ENCODE measurements around the gene DNAH6.
A peak's percentile ranks its signal among the peaks of the same experiment; 100 is the strongest.

The DNAH6 gene

GRCh38 chr2:84487298-84487996, 28.9 kb upstream of the DNAH6 start:
- no peaks in the 10 kb centered on the region for H3K27me3 ChIP-seq (ENCODE audit: low read depth, low read length)
- H3K4me2 ChIP-seq (ENCODE audit: low read length): no peak overlapping the region
- H3K79me2 ChIP-seq (ENCODE audit: low read length): no peaks in the 10 kb centered on the region
- no peak overlapping the region for H2AFZ ChIP-seq (ENCODE audit: low read depth, low read length)
- H3K4me1 ChIP-seq (ENCODE audit: low read length): no peaks in the 10 kb centered on the region
- TF ChIP-seq CTCF (IDR thresholded peaks at IDR 0.05; ENCODE audit: low read depth, low read length): no peak
- no peak for TF ChIP-seq EZH2phosphoT487 (IDR thresholded peaks at IDR 0.05; ENCODE audit: low read depth)
- no peaks in the 10 kb centered on the region for H3K36me3 ChIP-seq (replicated peaks; ENCODE audit: low read depth, low read length)
- no peaks in the 10 kb centered on the region for H3K9me3 ChIP-seq (ENCODE audit: insufficient read depth, low read length)
- H3K9ac ChIP-seq (ENCODE audit: low read length): no peak overlapping the region
- no peak overlapping the region for H3K4me3 ChIP-seq (ENCODE audit: low read length)
- H4K20me1 ChIP-seq (ENCODE audit: insufficient read depth, low read length): no peaks in the 10 kb centered on the region
- H3K27ac ChIP-seq (ENCODE audit: low read length): no peak overlapping the region

GRCh38 chr2:84491256-84491655, 25.0 kb upstream of the DNAH6 start:
- Histone ChIP-seq H3K36me3 (replicated peaks; ENCODE audit: low read depth, low read length) (no peaks in the 10 kb centered on the region), H3K4me1 (ENCODE audit: low read length) (peaks cover 23% of the 10 kb centered on the region), H3K27ac (ENCODE audit: low read length) (no peak overlapping the region), H3K4me2 (ENCODE audit: low read length) (no peak overlapping the region), H3K4me3 (ENCODE audit: low read length) (no peak overlapping the region), H2AFZ (ENCODE audit: low read depth, low read length) (no peak overlapping the region), H4K20me1 (ENCODE audit: insufficient read depth, low read length) (no peaks in the 10 kb centered on the region), H3K27me3 (ENCODE audit: low read depth, low read length) (no peaks in the 10 kb centered on the region), H3K9me3 (ENCODE audit: insufficient read depth, low read length) (no peaks in the 10 kb centered on the region), H3K79me2 (ENCODE audit: low read length) (no peaks in the 10 kb centered on the region), H3K9ac (ENCODE audit: low read length) (no peak overlapping the region)
- TF ChIP-seq CTCF (IDR thresholded peaks at IDR 0.05; ENCODE audit: low read depth, low read length) (no peak), EZH2phosphoT487 (IDR thresholded peaks at IDR 0.05; ENCODE audit: low read depth) (no peak)

- Histone ChIP-seq H3K4me3 (ENCODE audit: low read length) (no peak overlapping the region), H4K20me1 (ENCODE audit: insufficient read depth, low read length) (no peaks in the 10 kb centered on the region), H3K36me3 (replicated peaks; ENCODE audit: low read depth, low read length) (no peaks in the 10 kb centered on the region), H3K79me2 (ENCODE audit: low read length) (no peaks in the 10 kb centered on the region), H3K4me1 (ENCODE audit: low read length) (peaks cover 24% of the 10 kb centered on the region), H2AFZ (ENCODE audit: low read depth, low read length) (no peak overlapping the region), H3K9me3 (ENCODE audit: insufficient read depth, low read length) (no peaks in the 10 kb centered on the region), H3K9ac (ENCODE audit: low read length) (no peak overlapping the region), H3K4me2 (ENCODE audit: low read length) (no peak overlapping the region), H3K27me3 (ENCODE audit: low read depth, low read length) (no peaks in the 10 kb centered on the region), H3K27ac (ENCODE audit: low read length) (no peak overlapping the region)
- TF ChIP-seq CTCF (IDR thresholded peaks at IDR 0.05; ENCODE audit: low read depth, low read length) (no peak), EZH2phosphoT487 (IDR thresholded peaks at IDR 0.05; ENCODE audit: low read depth) (no peak)
These were observed 24.6 kb upstream of the DNAH6 start for GRCh38 chr2:84491741-84492140.

DNA sequence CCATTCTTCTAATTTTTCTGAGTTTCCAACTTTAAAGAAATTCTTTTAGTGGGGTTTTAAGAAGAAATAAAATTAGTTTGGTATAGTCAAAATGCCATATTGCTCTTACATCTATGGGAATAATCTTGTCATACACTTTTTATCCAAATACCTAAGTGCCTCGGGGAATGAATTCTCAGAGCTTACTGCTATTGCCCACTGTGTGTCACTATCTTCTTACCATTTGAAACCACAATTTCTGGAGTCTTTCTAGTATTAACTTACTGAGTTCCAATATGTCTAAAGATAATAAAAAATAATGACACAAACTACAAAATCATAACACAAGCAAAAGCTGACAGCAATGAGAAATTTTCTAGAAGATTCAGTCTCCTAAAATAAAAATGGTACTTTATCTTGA, 23.7 kb upstream of the DNAH6 start:
- no peak for TF ChIP-seq EZH2phosphoT487 (IDR thresholded peaks at IDR 0.05; ENCODE audit: low read depth)
- TF ChIP-seq CTCF (IDR thresholded peaks at IDR 0.05; ENCODE audit: low read depth, low read length): peak; percentile 47
- peaks cover 30% of the 10 kb centered on the region for H3K4me1 ChIP-seq (ENCODE audit: low read length)
- H3K27ac ChIP-seq (ENCODE audit: low read length): no peak overlapping the region

More for the DNA sequence above, 23.7 kb upstream of the DNAH6 start:
- Histone ChIP-seq H3K9ac (ENCODE audit: low read length) (no peak overlapping the region), H3K4me3 (ENCODE audit: low read length) (no peak overlapping the region), H3K79me2 (ENCODE audit: low read length) (no peaks in the 10 kb centered on the region), H3K4me2 (ENCODE audit: low read length) (no peak overlapping the region), H3K9me3 (ENCODE audit: insufficient read depth, low read length) (no peaks in the 10 kb centered on the region), H3K27me3 (ENCODE audit: low read depth, low read length) (no peaks in the 10 kb centered on the region), H4K20me1 (ENCODE audit: insufficient read depth, low read length) (no peaks in the 10 kb centered on the region), H2AFZ (ENCODE audit: low read depth, low read length) (no peak overlapping the region), H3K36me3 (replicated peaks; ENCODE audit: low read depth, low read length) (no peaks in the 10 kb centered on the region)

Measured in OCI-LY3 (cell line).